ENCODE results near the gene CDCA8. TPM values are rescaled to one million over a fixed set of nuclear protein-coding genes. Genes with fewer than 3 reads are reported as not detected.

The CDCA8 gene
- total and polyA plus RNA-seq, 9 donors: 0.11 to 1.9 (median 0.60) TPM

- H3K36me3 ChIP-seq: no peaks in the 10 kb centered on the region
- intact Hi-C loops (cut with DNase I): no loop called here
- H3K4me1 ChIP-seq (ENCODE audit: insufficient read depth): no peaks in the 10 kb centered on the region
- H3K27ac ChIP-seq: no peak overlapping the region
- WGBS, 3 donors: 75 to 87% (median 85%) methylated on average over 21 to 22 of the region's 22 CpGs
- DNase-seq: no peak
- no peaks in the 10 kb centered on the region for H3K27me3 ChIP-seq
- H3K9me3 ChIP-seq: no peaks in the 10 kb centered on the region
- no peak overlapping the region for H3K4me3 ChIP-seq
- TF ChIP-seq CTCF (IDR thresholded peaks at IDR 0.05) (no peak), EP300 (IDR thresholded peaks at IDR 0.05) (no peak), POLR2A (IDR thresholded peaks at IDR 0.05) (no peak)
Observed at GRCh38 chr1:37720231-37721130, 28.2 kb downstream of the CDCA8 start.

- Histone ChIP-seq H3K4me1 (ENCODE audit: insufficient read depth) (no peaks in the 10 kb centered on the region), H3K27ac (no peak overlapping the region), H3K9me3 (no peaks in the 10 kb centered on the region), H3K36me3 (no peaks in the 10 kb centered on the region), H3K27me3 (no peaks in the 10 kb centered on the region), H3K4me3 (no peak overlapping the region)
- intact Hi-C loops (cut with DNase I): no loop called here
- 36 to 45% (median 41%) methylated on average over 19 of the region's 19 CpGs for WGBS, 3 donors
- TF ChIP-seq EP300 (IDR thresholded peaks at IDR 0.05) (no peak), POLR2A (IDR thresholded peaks at IDR 0.05) (no peak), CTCF (IDR thresholded peaks at IDR 0.05) (no peak)
- DNase-seq: no peak
Observed at GRCh38 chr1:37721565-37721964, 29.2 kb downstream of the CDCA8 start.

DNA sequence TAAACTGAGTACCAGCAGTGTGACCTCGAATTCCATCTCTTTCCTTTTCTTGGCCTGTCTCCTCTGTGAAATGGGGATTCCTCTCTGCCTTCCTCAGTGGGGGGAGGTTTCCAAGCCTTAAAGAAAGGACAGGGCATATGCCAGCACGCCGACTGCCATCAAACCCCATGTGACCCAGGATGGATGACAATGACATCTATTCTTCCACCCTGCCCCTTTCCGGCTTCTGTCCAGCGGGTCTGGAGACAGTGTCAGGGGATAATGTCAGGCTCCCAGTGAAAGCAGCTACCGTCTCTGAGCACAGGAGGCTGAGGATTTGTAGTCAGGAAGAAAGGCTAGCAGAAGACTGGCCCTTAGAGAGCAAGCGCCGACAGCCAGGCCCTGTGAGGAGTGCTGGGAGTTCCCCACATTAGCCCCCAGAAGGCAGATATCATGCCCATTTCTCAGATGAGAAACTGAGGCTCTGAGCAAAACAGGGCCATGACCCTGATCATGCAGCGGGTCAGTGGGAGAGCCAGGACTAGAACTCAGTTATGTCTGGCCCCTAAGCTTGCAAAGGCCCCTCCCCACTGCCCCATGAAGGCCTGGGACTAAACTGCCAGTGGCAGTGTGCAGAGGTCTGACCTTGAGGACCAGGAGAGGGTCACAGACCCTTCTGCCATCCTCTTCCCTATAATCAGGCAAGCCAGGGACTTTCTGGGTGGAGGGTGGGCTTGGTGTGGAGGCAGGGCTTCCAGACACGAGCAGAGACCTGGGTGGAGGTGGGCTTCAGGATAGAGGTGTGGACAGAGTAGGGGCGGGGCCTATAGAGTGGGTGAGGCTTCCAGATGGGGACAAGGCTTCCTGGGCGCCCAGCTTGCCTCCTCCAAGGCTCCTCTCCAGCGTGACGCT, 30.1 kb downstream of the CDCA8 start:
- H3K4me1 ChIP-seq (ENCODE audit: insufficient read depth): no peaks in the 10 kb centered on the region
- H3K9me3 ChIP-seq: no peaks in the 10 kb centered on the region
- no peak for DNase-seq
- no peak for TF ChIP-seq EP300 (IDR thresholded peaks at IDR 0.05)
- no peaks in the 10 kb centered on the region for H3K27me3 ChIP-seq
- no peaks in the 10 kb centered on the region for H3K36me3 ChIP-seq
- intact Hi-C loops (cut with DNase I): no loop called here
- 76 to 83% (median 80%) methylated on average over 14 of the region's 14 CpGs for WGBS, 3 donors
- no peak overlapping the region for H3K4me3 ChIP-seq
- H3K27ac ChIP-seq: no peak overlapping the region

DNA sequence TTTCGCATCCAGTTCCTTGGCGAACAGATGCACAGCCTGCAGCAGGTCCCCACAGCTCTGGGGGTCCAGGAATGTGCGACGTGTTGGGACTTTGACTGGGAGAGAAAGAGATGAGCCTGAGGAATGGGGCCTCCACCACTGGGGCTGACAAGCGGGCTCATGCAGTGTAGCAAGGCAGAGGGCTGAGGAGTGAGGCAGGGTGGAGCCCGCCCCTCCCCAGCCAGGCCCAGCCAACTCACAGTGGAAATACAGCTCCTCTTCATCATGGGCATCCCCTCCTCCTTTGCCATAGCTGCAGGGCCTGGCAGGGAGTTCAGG, 30.7 kb downstream of the CDCA8 start:
- DNase-seq: no peak
- no peak overlapping the region for H3K4me3 ChIP-seq
- 81 to 82% (median 81%) methylated on average over 6 of the region's 6 CpGs for WGBS, 3 donors
- H3K9me3 ChIP-seq: no peaks in the 10 kb centered on the region
- no peaks in the 10 kb centered on the region for H3K36me3 ChIP-seq
- no peak overlapping the region for H3K27ac ChIP-seq
- intact Hi-C loops (cut with DNase I): no loop called here
- H3K27me3 ChIP-seq: no peaks in the 10 kb centered on the region
- H3K4me1 ChIP-seq (ENCODE audit: insufficient read depth): no peaks in the 10 kb centered on the region
- TF ChIP-seq POLR2A (IDR thresholded peaks at IDR 0.05) (no peak), EP300 (IDR thresholded peaks at IDR 0.05) (no peak), CTCF (IDR thresholded peaks at IDR 0.05) (no peak)
